HEK293 (cell line): ENCODE data around the gene MASP1.

Source experiments
- CTCF ChIA-PET: fragments of 350-600 bp; formaldehyde crosslinking; extraction: SDS; loops from one replicate; lab custom pipeline; 2021; ENCODE audit warnings: antibody characterized with exemption; lab: Yijun Ruan, JAX
- POLR2A ChIA-PET: fragments of 300-600 bp; formaldehyde crosslinking; extraction: SDS; loops from one replicate; lab custom pipeline; 2020; ENCODE audit warnings: antibody characterized with exemption, inconsistent platforms; lab: Yijun Ruan, JAX
- H3K27ac ChIP-seq: fragments of 200-500 bp; sonication (Bioruptor generic); 2 replicates; pipeline ENCODE4 v1.5.1; 2014; ENCODE audit warnings: low read depth, low read length, control low read depth, inconsistent platforms; ENCODE audit errors: extremely low read depth
- H3K36me3 ChIP-seq, 2 experiments: fragments of 200-500 bp in 1 of 2; sonication (Bioruptor generic) in 1 of 2; 1 replicate in 1 of 2; 2 replicates in 1 of 2; pipeline ENCODE4 v1.5.1; 2014 to 2017; ENCODE audit warnings: inconsistent platforms in 2 of 2, low read length in 2 of 2; ENCODE audit not compliant: control insufficient read depth in 2 of 2, insufficient read depth in 1 of 2
- H3K4me1 ChIP-seq: fragments of 200-500 bp; sonication (Bioruptor generic); 2 replicates; pipeline ENCODE4 v1.5.1; 2014; ENCODE audit warnings: mild to moderate bottlenecking, low read length, inconsistent platforms; ENCODE audit not compliant: control insufficient read depth, insufficient read depth
- H3K4me3 ChIP-seq: 2 replicates; pipeline ENCODE4 v1.5.1; 2011; ENCODE audit warnings: low read depth, mild to moderate bottlenecking, control low read depth, low read length, moderate library complexity
- H3K9me3 ChIP-seq: fragments of 200-500 bp; sonication (Bioruptor generic); 2 replicates; pipeline ENCODE4 v1.5.1; 2014; ENCODE audit warnings: low read depth, low read length, inconsistent platforms; ENCODE audit not compliant: control insufficient read depth, insufficient read depth
- CTCF ChIP-seq: fragments of 450-650 bp; formaldehyde crosslinking; IDR thresholded peaks from 2 replicates; pipeline ENCODE4 v1.5.1; 2016; ENCODE audit warnings: missing biosample characterization, missing genetic modification characterization
- GLIS2 ChIP-seq: fragments of 450-650 bp; formaldehyde crosslinking; IDR thresholded peaks from 2 replicates; pipeline ENCODE4 v1.5.1; 2016; ENCODE audit warnings: missing biosample characterization, missing genetic modification characterization
- IKZF3 ChIP-seq: fragments of 450-650 bp; IDR thresholded peaks from 2 replicates; pipeline ENCODE4 v1.5.0; 2018; ENCODE audit warnings: missing biosample characterization, mild to moderate bottlenecking, missing genetic modification characterization, moderate library complexity
- KLF9 ChIP-seq: fragments of 450-650 bp; formaldehyde crosslinking; IDR thresholded peaks from 2 replicates; pipeline ENCODE4 v1.5.1; 2016; ENCODE audit warnings: missing biosample characterization, missing genetic modification characterization, low read depth
- ZBTB1 ChIP-seq: fragments of 450-650 bp; formaldehyde crosslinking; IDR thresholded peaks from 2 replicates; pipeline ENCODE4 v1.5.1; 2016; ENCODE audit warnings: missing biosample characterization, missing genetic modification characterization
- ZBTB17 ChIP-seq: fragments of 450-650 bp; formaldehyde crosslinking; IDR thresholded peaks from 2 replicates; pipeline ENCODE4 v1.5.1; 2016; ENCODE audit warnings: missing biosample characterization, missing genetic modification characterization
- ZBTB48 ChIP-seq: fragments of 450-650 bp; formaldehyde crosslinking; IDR thresholded peaks from 2 replicates; pipeline ENCODE4 v1.5.1; 2016; ENCODE audit warnings: missing biosample characterization, missing genetic modification characterization
- ZBTB6 ChIP-seq: fragments of 450-650 bp; formaldehyde crosslinking; IDR thresholded peaks from 2 replicates; pipeline ENCODE4 v1.5.1; 2017; ENCODE audit warnings: missing biosample characterization, missing genetic modification characterization
- ZNF174 ChIP-seq: fragments of 450-650 bp; formaldehyde crosslinking; IDR thresholded peaks from 2 replicates; pipeline ENCODE4 v1.5.0; 2017; ENCODE audit warnings: missing biosample characterization, mild to moderate bottlenecking, missing genetic modification characterization
- ZNF362 ChIP-seq: fragments of 450-650 bp; formaldehyde crosslinking; IDR thresholded peaks from 2 replicates; pipeline ENCODE4 v1.5.1; 2016; ENCODE audit warnings: missing biosample characterization, missing genetic modification characterization
- ZNF514 ChIP-seq: fragments of 450-650 bp; formaldehyde crosslinking; IDR thresholded peaks from 2 replicates; pipeline ENCODE4 v1.5.1; 2016; ENCODE audit warnings: missing biosample characterization, missing genetic modification characterization
- ZNF654 ChIP-seq: fragments of 450-650 bp; formaldehyde crosslinking; IDR thresholded peaks from 2 replicates; pipeline ENCODE4 v1.5.1; 2016; ENCODE audit warnings: low read depth, missing biosample characterization, missing genetic modification characterization
- ZNF670 ChIP-seq: fragments of 450-650 bp; formaldehyde crosslinking; IDR thresholded peaks from 2 replicates; pipeline ENCODE4 v1.5.1; 2016; ENCODE audit warnings: missing biosample characterization, missing genetic modification characterization, low read depth
- ZSCAN30 ChIP-seq: fragments of 450-650 bp; IDR thresholded peaks from 2 replicates; pipeline ENCODE4 v1.5.1; 2018; ENCODE audit warnings: missing biosample characterization, mild to moderate bottlenecking, missing genetic modification characterization, moderate library complexity

MASP1 gene

GRCh38 chr3:187322291-187322690 is 30.8 kb upstream of the MASP1 start:
- no peak for TF ChIP-seq ZBTB1 (tag by site-specific recombination)
- H3K4me1 ChIP-seq, result no peaks in the 10 kb centered on the region
- no peaks in the 10 kb centered on the region for H3K9me3 ChIP-seq
- no peak overlapping the region for H3K27ac ChIP-seq
- CTCF ChIA-PET, result interaction anchor here (0.6 to 10.3 kb wide), 5 partner anchors 33 to 358 kb away, joined by 3 to 407 read pairs (median 8); no protein-coding TSS in a partner anchor
- H3K36me3 ChIP-seq, result no peaks in the 10 kb centered on the region
- no peak overlapping the region for H3K4me3 ChIP-seq
- POLR2A ChIA-PET, result no interaction called here

- no peaks in the 10 kb centered on the region for H3K9me3 ChIP-seq
- CTCF ChIA-PET, result interaction anchor here (0.6 to 10.3 kb wide), 9 partner anchors 33 to 393 kb away, joined by 3 to 407 read pairs (median 3); no protein-coding TSS in a partner anchor
Observed at GRCh38 chr3:187321766-187322165, 30.2 kb upstream of the MASP1 start.

GRCh38 chr3:187319699-187320302 is 28.3 kb upstream of the MASP1 start:
- H3K36me3 ChIP-seq, result no peaks in the 10 kb centered on the region
- no peak overlapping the region for H3K4me3 ChIP-seq
- CTCF ChIA-PET, result interaction anchor here (0.5 to 10.3 kb wide), 79 partner anchors 8 to 1636 kb away, joined by 3 to 407 read pairs (median 4); partner anchors contain the start of genes RPL39L and RTP2
- TF ChIP-seq IKZF3 (tag by site-specific recombination) (peak; percentile 14), ZBTB6 (tag by site-specific recombination) (no peak), ZBTB17 (tag by site-specific recombination) (peak; percentile 22), ZSCAN30 (0 out of 2 replicates have a peak, but pooled peaks have one; percentile 38), CTCF (peak; percentile 72), ZNF174 (no peak), ZNF654 (tag by site-specific recombination) (peak; percentile 50), ZBTB48 (tag by site-specific recombination) (0 out of 2 replicates have a peak, but pooled peaks have one; percentile 39), GLIS2 (tag by site-specific recombination) (peak; percentile 13; the same call in 1 of the 2 replicates), ZNF514 (tag by site-specific recombination) (no peak)
- POLR2A ChIA-PET, result interaction anchor here (0.8 kb wide), 1 partner anchor 360 kb away, joined by 3 read pairs; no protein-coding TSS in a partner anchor
- H3K9me3 ChIP-seq, result no peaks in the 10 kb centered on the region
- no peak overlapping the region for H3K27ac ChIP-seq
- H3K4me1 ChIP-seq, result no peaks in the 10 kb centered on the region

More at GRCh38 chr3:187321766-187322165, 30.2 kb upstream of the MASP1 start:
- no peaks in the 10 kb centered on the region for H3K36me3 ChIP-seq
- TF ChIP-seq ZNF362 (tag by site-specific recombination), result no peak
- TF ChIP-seq ZNF670 (tag by site-specific recombination), result no peak
- no peak for TF ChIP-seq KLF9 (tag by site-specific recombination)
- no peak overlapping the region for H3K4me3 ChIP-seq
- no peaks in the 10 kb centered on the region for H3K4me1 ChIP-seq
- H3K27ac ChIP-seq, result no peak overlapping the region
- POLR2A ChIA-PET, result no interaction called here
